GM19351 (cell line): Measurements from ENCODE around the gene PLB1.
"Not testable (repeated sequence)": the region's sequence is repeated elsewhere in the genome, so short reads cannot be mapped to it uniquely, and the experiment has no call there.

Experiments
- ATAC-seq: cut with Tn5 transposase; IDR thresholded peaks from one replicate; pipeline ENCODE4 v1.9.1; 2021; ENCODE audit warnings: mild to moderate bottlenecking, moderate library complexity; ENCODE audit not compliant: unreplicated experiment

PLB1 gene

GRCh38 chr2:28469304-28469703 is 26.6 kb upstream of the PLB1 start:
- no peak for ATAC-seq

- no peak for ATAC-seq
These were observed 25.8 kb upstream of the PLB1 start for GRCh38 chr2:28469947-28470535.

GRCh38 chr2:28470759-28471158 is 25.1 kb upstream of the PLB1 start:
- ATAC-seq, result no peak

GRCh38 chr2:28471214-28471613 is 24.6 kb upstream of the PLB1 start:
- ATAC-seq, result no peak

GRCh38 chr2:28471701-28472236 is 24.1 kb upstream of the PLB1 start:
- ATAC-seq, result no peak

GRCh38 chr2:28472641-28473040 is 23.2 kb upstream of the PLB1 start:
- ATAC-seq, result not testable (repeated sequence)

GRCh38 chr2:28475088-28475595 is 20.7 kb upstream of the PLB1 start:
- ATAC-seq, result no peak

GRCh38 chr2:28477087-28477486 is 18.8 kb upstream of the PLB1 start:
- no peak for ATAC-seq

GRCh38 chr2:28477645-28478044 is 18.2 kb upstream of the PLB1 start:
- no peak for ATAC-seq

- no peak for ATAC-seq
These were observed 15.3 kb upstream of the PLB1 start for GRCh38 chr2:28480403-28481049.

- ATAC-seq, result no peak
These were observed 14.0 kb upstream of the PLB1 start for GRCh38 chr2:28481905-28482304.

- ATAC-seq, result no peak
These were observed 11.0 kb upstream of the PLB1 start for GRCh38 chr2:28484835-28485234.

GRCh38 chr2:28486526-28486925 is 9.3 kb upstream of the PLB1 start:
- ATAC-seq, result no peak

GRCh38 chr2:28487258-28487657 is 8.6 kb upstream of the PLB1 start:
- ATAC-seq, result no peak

GRCh38 chr2:28488083-28488830 is 7.6 kb upstream of the PLB1 start:
- ATAC-seq, result no peak

- no peak for ATAC-seq
These were observed 6.8 kb upstream of the PLB1 start for GRCh38 chr2:28488858-28489575.

GRCh38 chr2:28490558-28490957 is 5.3 kb upstream of the PLB1 start:
- no peak for ATAC-seq

GRCh38 chr2:28492282-28492681 is 3.6 kb upstream of the PLB1 start:
- no peak for ATAC-seq

- no peak for ATAC-seq
These were observed 2.2 kb upstream of the PLB1 start for GRCh38 chr2:28493636-28494035.

- no peak for ATAC-seq
These were observed 921 bp downstream of the PLB1 start for GRCh38 chr2:28496781-28497180.

GRCh38 chr2:28497206-28497605 is 1.3 kb downstream of the PLB1 start:
- no peak for ATAC-seq
